OCI-LY1 (cell line): ENCODE results near the gene TMEM106C.

Experiments
- H2AFZ ChIP-seq: fragments of 200-600 bp; sonication (generic), shearing (Covaris generic); 2 replicates; pipeline ENCODE4 v1.6.0; 2014; ENCODE audit warnings: antibody characterized with exemption, mild to moderate bottlenecking, low read length
- H3F3A ChIP-seq: fragments of 200-600 bp; sonication (generic), shearing (Covaris generic); 2 replicates; pipeline ENCODE4 v1.6.0; 2014; ENCODE audit warnings: mild to moderate bottlenecking, antibody characterized with exemption, low read length, moderate library complexity; ENCODE audit not compliant: insufficient read depth
- H3K27ac ChIP-seq: fragments of 200-600 bp; sonication (generic); 2 replicates; pipeline ENCODE4 v1.5.1; 2014; ENCODE audit warnings: low read length, mixed run types, mild to moderate bottlenecking, low read depth; ENCODE audit not compliant: poor library complexity, severe bottlenecking
- H3K27me3 ChIP-seq: fragments of 200-600 bp; sonication (generic); 2 replicates; pipeline ENCODE4 v1.6.0; 2014; ENCODE audit warnings: antibody characterized with exemption, mild to moderate bottlenecking, low read length, moderate library complexity; ENCODE audit not compliant: insufficient read depth
- H3K36me3 ChIP-seq: fragments of 200-600 bp; sonication (generic); 2 replicates; pipeline ENCODE4 v1.6.1; 2014; ENCODE audit warnings: mild to moderate bottlenecking, antibody characterized with exemption, low read length, moderate library complexity, mixed read lengths; ENCODE audit not compliant: insufficient read depth
- H3K4me1 ChIP-seq: fragments of 200-600 bp; sonication (generic); 2 replicates; pipeline ENCODE4 v1.5.1; 2014; ENCODE audit warnings: mild to moderate bottlenecking, low read length, moderate library complexity; ENCODE audit not compliant: insufficient read depth, severe bottlenecking
- H3K4me2 ChIP-seq: fragments of 200-600 bp; sonication (generic), shearing (Covaris generic); 2 replicates; pipeline ENCODE4 v1.6.1; 2014; ENCODE audit warnings: low read length
- H3K4me3 ChIP-seq: fragments of 200-600 bp; sonication (generic); 2 replicates; pipeline ENCODE4 v1.5.1; 2014; ENCODE audit warnings: low read length, low read depth, mild to moderate bottlenecking, mixed read lengths; ENCODE audit not compliant: poor library complexity, severe bottlenecking
- H3K79me2 ChIP-seq: fragments of 200-600 bp; shearing (Covaris generic); 2 replicates; pipeline ENCODE4 v1.6.1; 2016; ENCODE audit warnings: mixed run types, low read length, mixed read lengths; ENCODE audit not compliant: insufficient read depth
- H3K9ac ChIP-seq: fragments of 200-600 bp; sonication (generic), shearing (Covaris generic); 2 replicates; pipeline ENCODE4 v1.6.1; 2014; ENCODE audit warnings: mild to moderate bottlenecking, low read length, mixed read lengths
- H3K9me2 ChIP-seq: fragments of 200-600 bp; sonication (generic), shearing (Covaris generic); 2 replicates; pipeline ENCODE4 v1.6.1; 2014; ENCODE audit warnings: low read depth, mild to moderate bottlenecking, low read length, mixed read lengths
- H3K9me3 ChIP-seq: fragments of 200-600 bp; shearing (Covaris generic); 2 replicates; pipeline ENCODE4 v1.6.1; 2014; ENCODE audit warnings: low read length, mixed read lengths
- H4K20me1 ChIP-seq: fragments of 200-600 bp; sonication (generic), shearing (Covaris generic); 2 replicates; pipeline ENCODE4 v1.6.0; 2016; ENCODE audit warnings: mild to moderate bottlenecking, low read length; ENCODE audit not compliant: insufficient read depth
- CTCF ChIP-seq: fragments of 200-600 bp; sonication (generic), shearing (Covaris generic); IDR thresholded peaks from 2 replicates; pipeline ENCODE4 v1.5.1; 2017; ENCODE audit warnings: mild to moderate bottlenecking, antibody characterized with exemption, low read length, moderate library complexity, mixed read lengths
- EZH2 ChIP-seq: fragments of 200-600 bp; sonication (generic), shearing (Covaris generic); IDR thresholded peaks from 2 replicates; pipeline ENCODE4 v1.8.0; 2017; ENCODE audit warnings: borderline replicate concordance, mixed run types, mild to moderate bottlenecking, antibody characterized with exemption, low read length, moderate library complexity, mixed read lengths

Gene TMEM106C

GRCh38 chr12:48005750-48006021, 42.3 kb downstream of the TMEM106C start:
- H2AFZ ChIP-seq, result no peak overlapping the region
- H4K20me1 ChIP-seq, result no peaks in the 10 kb centered on the region
- no peak overlapping the region for H3K4me3 ChIP-seq
- H3K4me2 ChIP-seq, result no peak overlapping the region
- H3K79me2 ChIP-seq, result no peaks in the 10 kb centered on the region
- H3K4me1 ChIP-seq, result no peaks in the 10 kb centered on the region
- no peak overlapping the region for H3K27ac ChIP-seq
- 0 out of 2 replicates have a peak, but pooled peaks cover 10% of the 10 kb centered on the region for H3K27me3 ChIP-seq
- H3K9ac ChIP-seq, result no peak overlapping the region
- no peaks in the 10 kb centered on the region for H3K9me2 ChIP-seq
- no peaks in the 10 kb centered on the region for H3K9me3 ChIP-seq
- no peaks in the 10 kb centered on the region for H3K36me3 ChIP-seq
- TF ChIP-seq EZH2, result no peak
- no peak for TF ChIP-seq CTCF
- H3F3A ChIP-seq, result no peaks in the 10 kb centered on the region

GRCh38 chr12:48007206-48007605, 43.8 kb downstream of the TMEM106C start:
- no peaks in the 10 kb centered on the region for H3K9me3 ChIP-seq
- no peak overlapping the region for H2AFZ ChIP-seq
- no peaks in the 10 kb centered on the region for H3K4me1 ChIP-seq
- TF ChIP-seq CTCF, result no peak
- no peak for TF ChIP-seq EZH2
- H3K4me3 ChIP-seq, result no peak overlapping the region
- no peaks in the 10 kb centered on the region for H4K20me1 ChIP-seq
- H3K9me2 ChIP-seq, result no peaks in the 10 kb centered on the region
- 0 out of 2 replicates have a peak, but pooled peaks cover 5% of the 10 kb centered on the region for H3K27me3 ChIP-seq
- H3K9ac ChIP-seq, result no peak overlapping the region
- H3F3A ChIP-seq, result no peaks in the 10 kb centered on the region
- no peak overlapping the region for H3K27ac ChIP-seq
- no peaks in the 10 kb centered on the region for H3K79me2 ChIP-seq
- no peaks in the 10 kb centered on the region for H3K36me3 ChIP-seq
- H3K4me2 ChIP-seq, result no peak overlapping the region

GRCh38 chr12:48008349-48008748, 45.0 kb downstream of the TMEM106C start:
- H3K79me2 ChIP-seq, result no peaks in the 10 kb centered on the region
- H3K36me3 ChIP-seq, result no peaks in the 10 kb centered on the region
- no peaks in the 10 kb centered on the region for H3F3A ChIP-seq
- no peak overlapping the region for H3K4me3 ChIP-seq
- H3K27me3 ChIP-seq, result 0 out of 2 replicates have a peak, but pooled peaks cover 5% of the 10 kb centered on the region
- H3K4me2 ChIP-seq, result no peak overlapping the region
- no peaks in the 10 kb centered on the region for H3K4me1 ChIP-seq
- H3K9me2 ChIP-seq, result no peaks in the 10 kb centered on the region
- no peak overlapping the region for H3K9ac ChIP-seq
- H4K20me1 ChIP-seq, result no peaks in the 10 kb centered on the region
- H3K9me3 ChIP-seq, result no peaks in the 10 kb centered on the region
- H2AFZ ChIP-seq, result no peak overlapping the region
- H3K27ac ChIP-seq, result no peak overlapping the region
- TF ChIP-seq CTCF (no peak), EZH2 (no peak)
